ENCODE data around the gene ITPRIP.

Gene ITPRIP

GRCh38 chr10:104307576-104308438, 30.5 kb downstream of the ITPRIP start:
- DNase-seq = no peak

- DNase-seq = no peak
Measured at GRCh38 chr10:104306897-104307296, 31.4 kb downstream of the ITPRIP start.

- no peak for DNase-seq
Measured at GRCh38 chr10:104304927-104305326, 33.3 kb downstream of the ITPRIP start.

- DNase-seq = no peak
Measured at GRCh38 chr10:104304356-104304745, 33.9 kb downstream of the ITPRIP start.

GRCh38 chr10:104303594-104304355, 34.5 kb downstream of the ITPRIP start:
- DNase-seq = no peak

- no peak for DNase-seq
Measured at GRCh38 chr10:104301907-104302690, 36.2 kb downstream of the ITPRIP start.

GRCh38 chr10:104300736-104301292, 37.5 kb downstream of the ITPRIP start:
- no peak for DNase-seq

GRCh38 chr10:104300002-104300735, 38.1 kb downstream of the ITPRIP start:
- DNase-seq = no peak

GRCh38 chr10:104299031-104299904, 39.0 kb downstream of the ITPRIP start:
- DNase-seq = no peak

GRCh38 chr10:104297697-104298660, 40.3 kb downstream of the ITPRIP start:
- DNase-seq = no peak

- DNase-seq = no peak
Measured at GRCh38 chr10:104296687-104297436, 41.4 kb downstream of the ITPRIP start.

- no peak for DNase-seq
Measured at GRCh38 chr10:104293781-104294321, 44.4 kb downstream of the ITPRIP start.

GRCh38 chr10:104293011-104293410, 45.3 kb downstream of the ITPRIP start:
- DNase-seq = no peak

- peak; percentile 89 for DNase-seq
Measured at GRCh38 chr10:104291439-104291951, 46.8 kb downstream of the ITPRIP start.

GRCh38 chr10:104288355-104288754, 49.9 kb downstream of the ITPRIP start:
- DNase-seq = no peak

- no peak for DNase-seq
Measured at GRCh38 chr10:104286939-104287338, 51.3 kb downstream of the ITPRIP start.

GRCh38 chr10:104284846-104285245, 53.4 kb downstream of the ITPRIP start:
- no peak for DNase-seq

GRCh38 chr10:104281694-104282093, 56.6 kb downstream of the ITPRIP start:
- DNase-seq = no peak
